Fibroblast of skin of back (primary cell): ENCODE data around the gene ARL14EPL. TPM values are rescaled to one million over a fixed set of nuclear protein-coding genes. Genes with fewer than 3 reads are reported as not detected.
A peak's percentile ranks its signal among the peaks of the same experiment; 100 is the strongest.

ENCODE experiments used
- DNase-seq: peaks from one replicate; pipeline ENCODE4 v3.0.0-alpha.2; 2013
- polyA plus RNA-seq, 2 experiments: library from polyadenylated mRNA; unstranded; fragments of 120-200 nt; gene quantifications; one replicate each; pipeline ENCODE4 v1.2.1, GENCODE V29; 2013; ENCODE audit not compliant: insufficient read length in 2 of 2

Gene ARL14EPL
- not detected for polyA plus RNA-seq (2013, experiment 1 of 2; ENCODE audit: insufficient read length)
- polyA plus RNA-seq (2013, experiment 2 of 2; ENCODE audit: insufficient read length) = not detected

GRCh38 chr5:116032094-116032517, at the start of gene ARL14EPL:
ARL14EPL (plus strand) TSS chr5:116032472; CDS start chr5:116051466, 18,994 bp downstream.
- peak; percentile 72 for DNase-seq

DNA sequence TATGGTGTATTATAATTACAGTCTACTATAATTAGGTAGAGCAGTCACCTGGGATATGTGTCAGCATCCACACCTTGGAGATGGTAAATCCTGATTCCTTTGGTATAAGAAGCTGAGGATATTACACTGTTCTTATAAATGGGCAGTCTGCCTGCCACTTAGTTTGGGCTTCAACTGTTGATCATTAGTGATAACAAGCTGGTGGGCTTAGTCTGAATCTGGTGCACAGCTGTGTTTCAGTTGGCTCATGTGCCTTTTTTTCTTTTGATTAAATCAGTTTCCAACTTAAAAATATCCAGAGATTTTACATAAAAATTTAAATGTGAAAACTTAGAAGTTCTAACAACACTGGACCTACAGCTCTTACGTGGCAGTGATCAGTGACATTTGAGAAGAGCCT, 48.8 kb upstream of the ARL14EPL start:
- no peak for DNase-seq

DNA sequence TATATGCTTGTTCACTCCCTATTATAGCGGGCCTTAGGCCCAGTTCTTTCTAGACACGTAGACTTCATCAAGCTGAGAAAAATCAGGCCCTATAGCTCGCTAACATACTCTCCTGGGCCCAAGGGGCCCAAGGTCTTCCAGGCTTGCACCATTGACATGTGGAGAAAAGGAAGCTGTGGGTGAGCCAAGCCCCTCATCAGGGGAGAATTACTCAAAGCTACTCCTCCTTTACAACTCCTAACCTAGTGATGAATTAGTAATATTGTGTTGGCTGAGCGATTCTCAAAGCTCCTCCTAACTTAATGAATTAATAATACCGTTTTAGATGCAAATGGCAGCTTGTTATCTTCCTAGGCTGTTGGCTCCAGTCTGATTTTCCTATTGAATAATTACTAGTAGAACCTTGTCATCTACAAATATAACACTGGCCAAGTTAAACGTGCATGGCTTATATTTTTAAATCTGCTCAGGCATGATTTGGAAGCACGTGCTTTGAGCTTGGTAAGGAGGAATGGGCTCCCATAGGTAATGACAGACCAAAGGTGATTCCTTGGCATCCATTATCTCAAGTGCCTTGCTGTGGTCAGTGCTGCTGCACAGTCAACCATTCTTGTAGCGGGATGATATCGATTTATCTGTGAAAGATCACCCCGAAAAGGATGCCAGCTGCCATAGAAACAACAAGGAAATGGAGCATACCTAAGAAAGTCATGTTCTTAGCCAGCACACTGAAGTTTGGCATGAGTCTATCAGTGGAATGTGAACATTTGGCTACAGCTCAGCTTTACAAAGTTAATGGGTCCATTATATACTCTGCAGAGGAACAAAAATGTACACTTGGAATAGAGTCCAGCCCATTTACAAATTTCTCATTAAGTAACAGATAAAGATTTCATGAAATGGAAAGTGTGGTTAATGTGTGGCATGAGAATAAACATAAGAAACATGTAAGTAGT, 46.2 kb upstream of the ARL14EPL start:
- DNase-seq = peak; percentile 44

GRCh38 chr5:115988002-115988401, 44.3 kb upstream of the ARL14EPL start:
- no peak for DNase-seq

DNA sequence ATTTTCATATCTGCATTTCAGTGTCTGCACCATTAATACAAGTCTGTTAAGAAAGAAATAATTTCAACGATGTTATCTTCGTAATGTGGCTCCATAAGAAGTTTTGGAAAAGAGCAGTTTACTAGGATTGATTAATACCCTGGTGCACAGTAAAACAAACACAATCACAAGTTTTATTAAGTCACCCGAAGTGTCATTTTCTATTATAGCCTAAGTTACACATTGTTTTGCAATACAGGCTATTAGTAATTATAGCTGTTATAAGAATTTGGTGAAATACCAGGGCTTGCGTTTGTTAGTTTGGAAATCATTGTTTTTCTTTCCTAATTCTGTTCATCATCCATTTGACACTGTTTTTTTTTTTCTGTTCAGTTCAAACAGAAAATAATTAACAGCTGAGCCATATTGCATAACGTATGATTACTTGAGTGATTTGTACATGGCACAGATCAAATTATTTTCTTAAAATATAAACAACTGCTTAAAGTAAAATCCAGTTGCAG, 39.4 kb upstream of the ARL14EPL start:
- no peak for DNase-seq

DNA sequence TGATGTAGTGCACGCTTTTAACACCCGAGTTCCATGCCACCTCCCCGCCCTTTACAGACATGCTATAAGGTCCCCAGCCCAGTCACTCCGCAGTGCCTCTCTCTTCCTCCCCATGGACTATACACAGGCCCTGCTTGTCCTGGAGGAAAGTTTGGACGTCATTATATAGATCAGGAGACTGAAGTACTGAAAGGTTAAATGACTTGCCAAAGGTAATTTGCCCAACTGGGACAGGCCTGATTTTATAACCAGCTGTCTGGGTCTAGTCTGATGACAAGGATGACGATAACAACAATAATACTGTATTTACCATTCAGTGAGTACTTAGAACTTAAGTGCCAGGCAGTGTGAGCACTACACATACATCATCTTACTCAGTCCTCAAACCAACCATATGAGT, 36.9 kb upstream of the ARL14EPL start:
- DNase-seq = no peak

DNA sequence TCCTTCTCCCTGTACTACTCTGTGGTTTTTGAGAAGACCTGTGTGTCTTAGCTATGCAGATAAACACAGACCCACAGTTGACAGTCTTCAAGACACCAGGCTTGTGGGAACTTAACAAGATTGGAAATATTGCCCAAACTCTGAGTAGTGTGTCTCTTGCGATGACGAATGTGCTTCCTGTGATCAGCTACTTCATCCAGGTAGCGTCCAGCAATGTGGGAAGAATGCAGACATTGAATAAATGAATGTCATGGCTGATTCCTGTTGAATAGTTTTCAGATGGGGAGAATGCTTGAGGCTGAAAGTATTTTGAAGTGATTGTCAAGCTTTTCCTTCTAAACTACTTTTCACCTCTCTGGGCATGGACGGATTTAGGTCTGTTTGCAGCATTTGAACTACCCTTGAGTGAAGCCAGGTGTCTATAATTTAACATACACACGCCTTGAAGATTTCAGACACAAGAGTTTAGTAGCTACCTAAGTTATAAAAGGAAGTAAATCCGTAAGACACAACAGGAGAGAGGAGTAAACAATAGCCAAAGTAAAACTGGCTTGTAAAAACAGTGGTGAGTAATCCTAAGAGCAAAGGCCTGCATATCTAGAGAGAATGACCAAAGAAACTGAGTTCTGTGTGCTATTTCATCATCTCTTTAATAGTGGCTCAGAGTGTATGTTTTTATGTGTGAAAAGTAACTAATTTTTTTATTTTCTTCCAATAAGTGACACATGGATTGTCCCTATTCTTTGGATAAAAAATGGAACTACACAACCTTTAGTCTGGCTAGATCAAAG, 30.0 kb upstream of the ARL14EPL start:
- DNase-seq = peak; percentile 14

DNA sequence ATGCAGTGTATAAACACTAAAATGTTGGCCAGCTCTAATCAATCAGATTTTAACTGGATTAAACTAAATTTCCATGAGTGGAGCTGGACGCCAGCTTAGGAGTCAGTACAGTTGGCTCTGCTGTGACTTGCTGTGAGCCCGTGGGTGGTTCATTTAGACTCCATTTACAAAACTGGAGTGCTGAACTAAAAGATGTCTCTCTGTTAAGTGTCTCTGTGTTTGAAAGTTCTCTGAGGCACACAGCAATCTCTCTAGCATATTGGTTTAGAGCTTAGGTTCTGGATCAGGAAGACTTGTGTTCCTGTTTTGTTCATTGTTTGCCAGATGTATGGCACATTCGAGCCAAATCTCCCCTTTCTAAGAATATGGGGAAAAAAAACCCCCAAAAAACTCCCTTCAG, 28.0 kb upstream of the ARL14EPL start:
- DNase-seq = no peak

GRCh38 chr5:116009806-116010205, 22.5 kb upstream of the ARL14EPL start:
- DNase-seq = no peak

- DNase-seq = peak; percentile 40
Observed at GRCh38 chr5:116011046-116011445, 21.2 kb upstream of the ARL14EPL start.

DNA sequence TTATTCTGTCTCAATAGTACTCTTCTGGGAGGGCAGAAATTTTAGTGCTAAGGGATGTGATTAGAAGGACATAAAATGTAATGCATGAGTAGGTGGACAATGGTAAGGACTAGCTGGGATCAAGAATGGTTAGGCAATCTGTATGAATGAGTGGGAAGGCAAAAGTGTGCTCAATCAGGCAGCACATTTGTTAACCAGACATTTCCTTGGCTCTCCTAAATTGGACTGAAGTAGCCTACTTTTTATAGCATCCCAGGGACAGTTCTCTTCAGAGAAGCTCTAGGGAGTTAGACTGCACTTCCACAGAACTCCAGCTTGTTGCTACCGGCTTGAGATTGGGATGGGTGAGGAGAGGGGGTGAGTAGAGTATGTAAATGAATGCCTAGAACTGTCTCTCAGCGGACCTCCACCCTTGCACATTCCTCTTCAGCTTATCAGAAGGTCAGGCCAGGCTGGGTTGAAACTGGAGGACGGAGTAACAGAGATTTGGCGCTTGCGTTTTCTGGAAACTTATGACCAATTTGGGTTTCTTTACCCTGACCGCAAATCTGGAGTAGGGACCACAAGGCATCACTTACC, 19.0 kb upstream of the ARL14EPL start:
- no peak for DNase-seq

DNA sequence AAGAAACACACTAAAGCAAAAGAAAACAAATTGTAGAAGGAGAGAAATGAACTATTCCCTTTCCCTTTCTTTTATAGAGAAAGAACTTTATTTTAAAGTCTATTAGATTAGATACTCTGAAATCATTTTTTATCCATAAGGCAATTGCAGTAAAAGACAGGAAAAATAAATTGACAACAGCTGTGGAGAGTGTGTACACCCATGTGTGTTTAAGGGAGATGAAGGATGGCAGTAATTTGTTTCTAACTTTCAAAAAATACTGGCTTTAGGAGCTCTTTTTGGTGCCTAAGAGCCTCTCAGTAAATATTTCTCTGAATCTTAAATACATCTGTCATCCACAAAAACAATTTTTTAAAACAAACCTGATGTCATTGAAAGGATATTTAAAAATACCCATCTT, 18.3 kb upstream of the ARL14EPL start:
- no peak for DNase-seq

GRCh38 chr5:116023619-116024018, 8.7 kb upstream of the ARL14EPL start:
- no peak for DNase-seq

DNA sequence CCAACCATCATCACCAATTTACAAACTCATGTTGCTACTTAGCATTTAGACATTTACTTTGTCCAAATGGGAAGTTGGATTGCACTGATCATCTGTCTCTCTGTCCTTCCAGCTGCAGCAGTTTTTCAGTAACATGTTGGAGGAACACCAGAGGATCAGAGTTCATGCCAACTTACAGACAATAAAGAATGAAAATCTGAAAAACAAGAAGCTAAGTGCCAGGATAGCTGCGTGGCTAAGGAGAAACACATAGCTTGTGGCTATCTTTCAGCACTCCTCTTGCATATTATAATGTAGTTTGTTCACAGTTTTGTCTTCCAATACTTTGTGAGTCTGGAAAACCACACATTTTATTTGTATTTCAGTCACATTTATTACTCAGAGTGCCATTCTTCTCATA, 6.4 kb upstream of the ARL14EPL start:
- no peak for DNase-seq

- no peak for DNase-seq
Observed at GRCh38 chr5:116032991-116033390, 719 bp downstream of the ARL14EPL start.

DNA sequence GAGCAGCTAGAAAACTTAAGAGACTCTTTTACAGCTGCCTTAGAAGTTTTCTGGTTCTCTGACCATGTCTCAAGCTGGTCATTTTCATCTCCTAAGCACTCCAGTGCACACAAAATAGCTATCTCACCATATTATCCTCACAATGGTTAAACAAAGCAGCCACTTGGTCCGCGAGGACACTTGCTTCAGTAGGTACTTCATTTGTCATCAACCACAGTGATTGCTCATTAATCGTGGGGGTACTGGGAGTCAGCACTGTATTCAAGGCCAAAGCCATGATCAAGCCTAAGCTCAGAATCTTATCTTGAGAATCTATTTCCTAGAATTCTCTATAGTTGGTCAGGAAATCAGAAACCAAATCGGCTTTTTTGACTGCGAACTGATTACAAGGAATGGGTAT, 2.9 kb downstream of the ARL14EPL start:
- DNase-seq = no peak

DNA sequence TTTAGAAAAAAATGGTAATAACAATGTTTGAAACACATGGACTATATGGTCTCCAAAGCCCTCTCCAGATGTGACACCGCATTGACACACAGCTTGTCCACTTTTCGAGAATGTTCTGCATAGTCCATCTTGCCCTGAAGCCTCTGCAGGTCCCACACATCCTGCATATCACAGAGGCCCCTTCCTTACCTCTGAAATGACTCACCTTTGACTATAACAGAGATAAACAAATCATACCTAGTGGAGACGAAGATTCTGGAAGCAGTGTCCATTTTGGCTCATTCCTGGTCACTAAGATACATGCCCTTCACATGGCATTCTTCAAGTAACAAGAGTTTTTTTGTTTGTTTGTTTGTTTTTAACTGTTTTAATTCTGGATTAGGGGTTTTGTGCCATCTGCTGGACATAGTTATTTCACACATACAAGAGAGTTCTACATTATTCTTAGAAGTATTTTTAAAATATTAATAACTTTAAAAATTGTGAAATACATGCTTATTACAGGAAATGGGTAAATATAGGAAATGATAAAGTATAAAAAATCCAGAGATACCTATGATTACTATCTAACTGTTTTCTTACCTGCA, 5.1 kb downstream of the ARL14EPL start:
- DNase-seq = no peak

GRCh38 chr5:116038817-116039216, 6.5 kb downstream of the ARL14EPL start:
- DNase-seq = no peak

DNA sequence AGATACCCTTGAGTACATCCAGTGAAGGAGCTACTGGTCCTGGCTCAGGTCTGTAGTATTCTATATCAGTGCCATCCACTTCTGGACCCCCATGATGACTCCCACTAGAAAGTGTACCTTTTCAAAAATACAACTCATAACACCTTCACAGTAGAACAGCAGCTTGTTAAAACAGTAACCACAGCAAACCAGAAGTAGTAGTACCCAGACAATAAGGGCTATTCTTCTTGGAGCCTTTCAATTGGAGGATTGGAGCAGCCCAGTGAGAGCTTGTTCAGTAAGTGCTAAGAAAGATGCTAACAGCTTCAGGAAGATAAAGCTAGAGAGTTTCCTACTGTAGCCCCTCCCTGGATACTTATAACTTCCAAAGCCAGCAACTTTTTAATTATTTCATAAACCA, 10.1 kb downstream of the ARL14EPL start:
- no peak for DNase-seq

DNA sequence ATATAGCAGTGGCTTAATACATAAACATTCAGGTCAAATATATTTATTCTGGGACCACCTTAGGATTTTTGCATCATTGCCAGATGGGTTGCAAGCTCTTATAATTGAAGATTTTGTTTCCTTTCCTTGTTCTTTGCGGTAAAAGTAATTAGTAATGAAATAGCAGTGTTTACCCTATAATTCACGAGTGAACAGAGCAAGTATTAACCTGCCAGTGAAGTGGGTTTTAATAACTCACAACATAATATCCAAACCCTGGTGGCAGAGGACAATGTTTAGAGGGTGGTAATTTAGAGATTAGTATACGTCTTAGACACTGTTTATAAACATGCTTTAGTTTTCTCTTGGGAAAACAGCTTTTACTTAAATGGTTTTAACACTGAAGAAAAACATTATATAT, 11.8 kb downstream of the ARL14EPL start:
- DNase-seq = no peak

DNA sequence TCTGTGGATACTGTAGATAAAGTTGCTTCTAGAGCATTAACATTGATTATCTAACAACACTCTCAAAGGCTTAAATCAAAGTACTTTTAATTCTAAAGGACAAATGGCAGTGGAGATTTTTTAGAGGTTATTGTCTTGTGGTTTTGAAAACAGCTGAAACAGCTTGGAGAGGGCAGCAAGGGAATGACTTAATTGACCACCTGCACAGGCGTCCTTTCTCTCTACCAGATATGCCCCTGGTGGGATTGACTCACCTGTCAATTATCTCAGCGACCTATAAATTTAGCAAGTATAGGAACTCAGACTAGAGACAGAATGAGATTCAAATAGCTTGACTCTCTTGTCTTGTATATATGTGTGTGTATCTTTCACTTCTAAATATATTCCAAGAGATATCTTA, 13.5 kb downstream of the ARL14EPL start:
- DNase-seq = no peak

GRCh38 chr5:116046261-116046660, 14.0 kb downstream of the ARL14EPL start:
- DNase-seq = no peak
